GM18502 (cell line): Measurements from ENCODE around the gene YIF1B.

Source experiments
- ATAC-seq: cut with Tn5 transposase; IDR thresholded peaks from one replicate; pipeline ENCODE4 v1.9.1; 2021; ENCODE audit warnings: mild to moderate bottlenecking; ENCODE audit not compliant: unreplicated experiment, poor library complexity

The YIF1B gene

DNA sequence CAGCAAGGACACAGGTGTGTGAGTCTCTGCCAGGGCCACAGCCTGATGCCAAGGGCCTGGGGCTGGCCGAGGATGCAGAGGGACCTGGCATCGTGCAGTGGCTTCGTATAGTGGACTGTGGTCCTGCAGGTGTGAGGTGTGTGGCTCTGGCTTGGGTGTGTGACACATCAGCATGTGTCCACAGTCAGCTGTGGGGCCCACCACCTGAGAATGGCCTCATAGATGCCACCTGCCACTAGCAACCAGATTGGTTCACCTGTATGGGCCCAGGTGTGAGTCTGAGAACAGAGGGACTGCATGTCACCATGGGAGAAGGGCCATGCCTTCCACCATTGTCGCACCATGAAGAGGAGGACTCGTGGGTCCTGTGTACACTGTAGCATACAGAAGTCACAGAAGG is 62.0 kb downstream of the YIF1B start:
- no peak for ATAC-seq
